CD8-positive, alpha-beta memory T cell (primary cell): Measurements from ENCODE around the gene SPTBN4. TPM values are rescaled to one million over a fixed set of nuclear protein-coding genes. Genes with fewer than 3 reads are reported as not detected.

Source experiments
- CTCF ChIA-PET: fragments of 350-600 bp; sonication (Branson Sonifier 250); formaldehyde crosslinking; loops from one replicate; lab custom pipeline; 2021; ENCODE audit warnings: antibody characterized with exemption; lab: Charles Lee
- POLR2A ChIA-PET: fragments of 350-600 bp; sonication (Branson Sonifier 250); formaldehyde crosslinking; loops from one replicate; lab custom pipeline; 2021; ENCODE audit warnings: antibody characterized with exemption; lab: Charles Lee
- DNase-seq, 5 donors: peaks; one replicate each; pipeline versions ENCODE4 v3.0.0 to v3.0.0-alpha.2; 2020 to 2022; ENCODE audit warnings: mixed read lengths in 1 of 5
- H3K27ac ChIP-seq: one replicate; pipeline ENCODE4 v1.7.0; 2013; ENCODE audit warnings: low read depth, mild to moderate bottlenecking, low read length, moderate library complexity
- H3K27me3 ChIP-seq: 2 replicates; pipeline ENCODE4 v1.7.0; 2013; ENCODE audit warnings: low read length, mild to moderate bottlenecking; ENCODE audit not compliant: insufficient read depth, poor library complexity, severe bottlenecking
- H3K36me3 ChIP-seq: 2 replicates; pipeline ENCODE4 v1.7.0; 2013; ENCODE audit warnings: mild to moderate bottlenecking, low read length, moderate library complexity; ENCODE audit not compliant: insufficient read depth
- H3K4me1 ChIP-seq: 2 replicates; pipeline ENCODE4 v1.7.0; 2013; ENCODE audit warnings: mild to moderate bottlenecking, low read length, moderate library complexity; ENCODE audit not compliant: insufficient read depth
- H3K4me3 ChIP-seq: 2 replicates; pipeline ENCODE4 v1.7.0; 2013; ENCODE audit warnings: mild to moderate bottlenecking, low read length
- H3K9me3 ChIP-seq: 2 replicates; pipeline ENCODE4 v1.7.0; 2013; ENCODE audit warnings: mild to moderate bottlenecking, low read length
- H3K27ac Mint-ChIP-seq, 8 donors: one replicate each; pipeline ENCODE4 v1.8.0; 2020 to 2021; ENCODE audit warnings: mixed read lengths in 8 of 8, mild to moderate bottlenecking in 6 of 8, inconsistent platforms in 3 of 8, moderate library complexity in 3 of 8
- H3K27me3 Mint-ChIP-seq, 2 donors: one replicate each; pipeline ENCODE4 v1.8.0; 2020 to 2021; ENCODE audit warnings: mixed read lengths in 2 of 2, mild to moderate bottlenecking in 1 of 2, moderate library complexity in 1 of 2
- H3K36me3 Mint-ChIP-seq, 3 donors: one replicate each; pipeline ENCODE4 v1.8.0; 2020 to 2021; ENCODE audit warnings: mixed read lengths in 3 of 3, inconsistent platforms in 1 of 3, mild to moderate bottlenecking in 1 of 3
- H3K4me1 Mint-ChIP-seq, 3 donors: one replicate each; pipeline ENCODE4 v1.8.0; 2020 to 2021; ENCODE audit warnings: mixed read lengths in 3 of 3, inconsistent platforms in 1 of 3, mild to moderate bottlenecking in 1 of 3
- H3K4me3 Mint-ChIP-seq, 7 donors: one replicate each; pipeline ENCODE4 v1.8.0; 2020 to 2021; ENCODE audit warnings: mixed read lengths in 7 of 7, mild to moderate bottlenecking in 6 of 7, moderate library complexity in 4 of 7, inconsistent platforms in 2 of 7
- H3K9me3 Mint-ChIP-seq, 5 donors: one replicate each; pipeline ENCODE4 v1.8.0; 2020 to 2022; ENCODE audit warnings: mixed read lengths in 5 of 5, mild to moderate bottlenecking in 3 of 5, moderate library complexity in 2 of 5, inconsistent platforms in 1 of 5
- polyA plus RNA-seq: library from polyadenylated mRNA; unstranded; fragments of 300-500 nt; fragmentation: Illumina TruSeq; gene quantifications from one replicate; pipeline ENCODE4 v1.2.3, GENCODE V29; 2021
- total RNA-seq, 2 experiments: library from RNA; stranded (reverse); gene quantifications; one replicate each; pipeline ENCODE4 v1.2.3, GENCODE V29; 2021

SPTBN4 gene
- total and polyA plus RNA-seq, 3 experiments from 2014 or later, result 0.49 to 1.2 TPM; not detected in 1

DNA sequence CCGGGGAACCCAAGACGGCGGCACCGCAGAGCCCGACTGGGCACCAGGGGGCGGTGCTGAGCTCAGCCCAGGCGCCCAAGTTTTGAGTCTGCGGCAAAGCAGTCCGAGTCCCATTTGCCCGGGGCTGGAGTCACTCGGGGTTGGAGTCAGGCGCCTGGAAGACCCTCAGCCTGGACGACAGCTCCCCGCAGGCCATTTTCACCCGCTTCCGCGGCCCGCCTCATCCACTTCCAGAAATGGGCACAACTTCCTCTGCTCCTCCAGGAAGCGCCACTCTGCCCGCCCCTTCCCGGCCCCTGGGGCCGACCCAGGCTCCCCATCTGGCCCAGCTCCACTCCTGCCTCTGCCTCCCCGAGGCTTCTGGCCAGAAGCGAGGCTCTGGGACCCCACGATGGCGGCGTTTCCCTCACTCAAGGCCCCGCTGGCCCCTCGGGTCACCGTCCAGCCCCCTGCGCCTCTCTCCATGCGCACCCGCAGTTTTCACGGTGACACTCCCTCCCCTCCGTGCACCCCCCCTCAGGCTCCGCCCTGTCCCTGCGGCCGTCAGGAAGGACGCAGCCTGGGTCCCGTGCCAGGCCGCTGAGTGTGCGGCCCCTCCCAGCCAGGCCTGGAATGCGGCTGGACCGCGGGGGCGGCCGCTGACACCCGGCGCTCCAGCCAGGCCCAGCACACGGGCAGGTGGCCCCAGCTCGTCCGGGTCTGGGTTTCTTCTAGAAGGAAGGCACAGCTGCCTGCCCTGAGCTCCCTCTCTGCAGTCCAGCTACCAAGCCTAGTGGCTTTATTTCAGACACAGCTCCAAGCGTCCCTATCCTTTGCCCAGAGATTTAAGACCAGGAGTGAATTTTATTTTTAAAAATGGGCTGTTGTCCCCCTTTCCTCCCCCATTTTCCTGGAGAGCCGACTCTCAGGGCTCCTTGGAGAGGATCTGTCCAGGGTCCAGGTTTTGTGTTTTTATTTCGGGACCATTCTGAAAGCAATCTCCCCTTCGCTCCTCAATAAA lies 45.7 kb upstream of the SPTBN4 start:
- peak; percentile 61 to 83 (median 73) for DNase-seq
- Histone ChIP-seq H3K4me3 (peak overlapping the region; percentile 81), H3K4me1 (peaks cover 20% of the 10 kb centered on the region), H3K27ac (peak overlapping the region; percentile 90), H3K27me3 (no peaks in the 10 kb centered on the region), H3K36me3 (no peaks in the 10 kb centered on the region), H3K9me3 (no peaks in the 10 kb centered on the region)
- CTCF ChIA-PET, result interaction anchor here (0.7 to 4.3 kb wide), 31 partner anchors 9 to 427 kb away, joined by 3 to 46 read pairs (median 5); partner anchors contain the start of genes BLVRB, C19orf47, PLD3 and SERTAD3
- Mint-ChIP-seq H3K27me3 (peaks cover 0 to 6% of the 10 kb centered on the region in 2 donors), H3K36me3 (peaks cover 0 to 26% (median 0%) of the 10 kb centered on the region in 3 donors), H3K27ac (peak overlapping the region; percentile 89 to 96 (median 94)), H3K4me3 (peak overlapping the region; percentile 83 to 96 (median 87)), H3K9me3 (no peaks in the 10 kb centered on the region), H3K4me1 (peaks cover 29 to 40% (median 38%) of the 10 kb centered on the region in 3 donors)
- POLR2A ChIA-PET, result interaction anchor here (0.6 to 1.7 kb wide), 11 partner anchors 16 to 1656 kb away, joined by 3 to 15 read pairs (median 4); partner anchors contain the start of genes BLVRB, SERTAD3 and SPTBN4

DNA sequence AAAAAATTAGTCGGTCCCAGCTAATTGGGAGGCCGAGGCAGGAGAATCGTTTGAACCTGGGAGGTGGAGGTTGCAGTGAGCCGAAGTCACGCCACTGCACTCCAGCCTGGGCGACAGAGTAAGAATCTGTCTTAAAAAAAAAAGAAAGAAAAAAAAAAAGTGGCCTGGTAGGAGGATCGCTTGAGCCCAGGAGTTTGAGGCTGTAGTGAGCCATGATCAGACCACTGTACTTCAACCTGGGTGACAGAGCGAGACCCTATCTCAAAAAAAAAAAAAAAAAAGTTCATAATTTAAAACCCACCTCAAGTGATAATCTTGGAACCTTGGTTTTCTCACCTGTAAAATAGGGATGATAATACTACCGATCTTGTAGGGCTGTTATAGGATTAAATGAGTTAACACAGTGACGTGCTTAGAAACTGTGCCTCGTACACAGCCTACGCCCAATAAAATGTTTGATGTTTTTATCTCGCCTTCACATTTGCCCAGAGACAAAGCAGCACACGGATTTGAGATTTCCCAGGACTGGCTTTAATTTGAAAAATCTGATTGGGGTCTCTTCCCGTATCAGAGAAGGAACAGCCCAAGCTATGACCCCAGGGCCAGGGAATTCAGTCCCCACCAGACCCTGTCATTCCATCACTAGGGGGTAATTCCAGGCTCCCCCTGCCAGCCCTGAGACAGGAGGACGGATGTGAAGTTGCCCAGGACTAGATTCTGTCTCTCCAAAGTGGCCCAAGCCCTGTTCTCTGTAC lies 44.6 kb upstream of the SPTBN4 start:
- Mint-ChIP-seq H3K9me3 (no peaks in the 10 kb centered on the region), H3K4me3 (peak overlapping the region; percentile 26 to 96 (median 85)), H3K4me1 (peaks cover 30 to 40% (median 38%) of the 10 kb centered on the region in 3 donors), H3K27me3 (peaks cover 0 to 6% of the 10 kb centered on the region in 2 donors), H3K36me3 (peaks cover 0 to 26% (median 0%) of the 10 kb centered on the region in 3 donors), H3K27ac (peak overlapping the region; percentile 32 to 96 (median 84))
- Histone ChIP-seq H3K9me3 (no peaks in the 10 kb centered on the region), H3K4me3 (peak overlapping the region; percentile 81), H3K27ac (peak overlapping the region; percentile 90), H3K27me3 (no peaks in the 10 kb centered on the region), H3K4me1 (peaks cover 20% of the 10 kb centered on the region), H3K36me3 (no peaks in the 10 kb centered on the region)
- no peak for DNase-seq
- ChIA-PET CTCF (interaction anchor here (1.7 to 4.3 kb wide), 5 partner anchors 9 to 99 kb away, joined by 5 to 46 read pairs (median 6); partner anchors contain the start of genes BLVRB, C19orf47, PLD3 and SPTBN4), POLR2A (interaction anchor here (0.7 kb wide), 2 partner anchors 18 to 35 kb away, joined by 3 to 4 read pairs; no protein-coding TSS in a partner anchor)

GRCh38 chr19:40422748-40423566 lies 43.8 kb upstream of the SPTBN4 start:
- Mint-ChIP-seq H3K9me3 (no peaks in the 10 kb centered on the region), H3K27ac (peak overlapping the region in 3 of 8 donors; percentile 21 to 94 (median 60)), H3K36me3 (peaks cover 0 to 26% (median 0%) of the 10 kb centered on the region in 3 donors), H3K27me3 (peaks cover 0 to 6% of the 10 kb centered on the region in 2 donors), H3K4me3 (peak overlapping the region in 6 of 7 donors; percentile 26 to 96 (median 67)), H3K4me1 (peaks cover 28 to 37% (median 35%) of the 10 kb centered on the region in 3 donors)
- H3K4me3 ChIP-seq, result no peak overlapping the region
- H3K27me3 ChIP-seq, result no peaks in the 10 kb centered on the region
- no peaks in the 10 kb centered on the region for H3K36me3 ChIP-seq
- no peak overlapping the region for H3K27ac ChIP-seq
- CTCF ChIA-PET, result interaction anchor here (1.0 to 4.3 kb wide), 3 partner anchors 15 to 179 kb away, joined by 3 to 46 read pairs (median 5); partner anchors contain the start of genes BLVRB and SPTBN4
- H3K4me1 ChIP-seq, result peaks cover 20% of the 10 kb centered on the region
- POLR2A ChIA-PET, result interaction anchor here (0.6 to 1.3 kb wide), 2 partner anchors 20 to 27 kb away, joined by 3 to 4 read pairs; no protein-coding TSS in a partner anchor
- no peak for DNase-seq
- no peaks in the 10 kb centered on the region for H3K9me3 ChIP-seq

DNA sequence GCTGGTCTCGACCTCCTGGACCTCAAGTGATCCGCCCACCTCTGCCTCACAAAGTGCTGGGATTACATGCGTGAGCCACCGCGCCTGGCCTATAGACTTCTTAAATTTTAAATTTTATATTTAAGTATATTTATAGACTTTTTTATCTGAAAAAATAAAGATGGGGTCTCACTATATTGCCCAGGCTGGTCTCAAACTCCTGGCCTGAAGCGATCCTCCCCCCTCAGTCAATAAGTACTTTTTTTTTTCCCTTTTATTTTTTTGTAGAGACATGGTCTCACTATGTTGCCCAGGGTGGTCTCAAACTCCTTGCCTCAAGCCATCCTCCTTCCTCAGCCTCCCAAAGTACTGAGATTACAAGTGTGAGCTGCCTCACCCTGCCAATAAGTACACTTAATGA lies 42.9 kb upstream of the SPTBN4 start:
- H3K4me3 Mint-ChIP-seq, result peak overlapping the region in 6 of 7 donors; percentile 19 to 99 (median 46)
- Histone ChIP-seq H3K4me3 (no peak overlapping the region), H3K9me3 (no peaks in the 10 kb centered on the region), H3K4me1 (peaks cover 20% of the 10 kb centered on the region), H3K36me3 (no peaks in the 10 kb centered on the region), H3K27ac (no peak overlapping the region), H3K27me3 (no peaks in the 10 kb centered on the region)
- DNase-seq, result no peak
- peaks cover 28 to 37% (median 35%) of the 10 kb centered on the region in 3 donors for H3K4me1 Mint-ChIP-seq
- ChIA-PET CTCF (interaction anchor here (1.0 to 4.3 kb wide), 3 partner anchors 19 to 178 kb away, joined by 3 to 46 read pairs (median 4); partner anchors contain the start of genes BLVRB and SPTBN4), POLR2A (interaction anchor here (1.3 kb wide), 1 partner anchor 19 kb away, joined by 4 read pairs; no protein-coding TSS in a partner anchor)
- peaks cover 0 to 26% (median 0%) of the 10 kb centered on the region in 3 donors for H3K36me3 Mint-ChIP-seq
- peaks cover 0 to 5% of the 10 kb centered on the region in 2 donors for H3K27me3 Mint-ChIP-seq
- peak overlapping the region in 6 of 8 donors; percentile 29 to 95 (median 76) for H3K27ac Mint-ChIP-seq
- no peaks in the 10 kb centered on the region for H3K9me3 Mint-ChIP-seq

DNA sequence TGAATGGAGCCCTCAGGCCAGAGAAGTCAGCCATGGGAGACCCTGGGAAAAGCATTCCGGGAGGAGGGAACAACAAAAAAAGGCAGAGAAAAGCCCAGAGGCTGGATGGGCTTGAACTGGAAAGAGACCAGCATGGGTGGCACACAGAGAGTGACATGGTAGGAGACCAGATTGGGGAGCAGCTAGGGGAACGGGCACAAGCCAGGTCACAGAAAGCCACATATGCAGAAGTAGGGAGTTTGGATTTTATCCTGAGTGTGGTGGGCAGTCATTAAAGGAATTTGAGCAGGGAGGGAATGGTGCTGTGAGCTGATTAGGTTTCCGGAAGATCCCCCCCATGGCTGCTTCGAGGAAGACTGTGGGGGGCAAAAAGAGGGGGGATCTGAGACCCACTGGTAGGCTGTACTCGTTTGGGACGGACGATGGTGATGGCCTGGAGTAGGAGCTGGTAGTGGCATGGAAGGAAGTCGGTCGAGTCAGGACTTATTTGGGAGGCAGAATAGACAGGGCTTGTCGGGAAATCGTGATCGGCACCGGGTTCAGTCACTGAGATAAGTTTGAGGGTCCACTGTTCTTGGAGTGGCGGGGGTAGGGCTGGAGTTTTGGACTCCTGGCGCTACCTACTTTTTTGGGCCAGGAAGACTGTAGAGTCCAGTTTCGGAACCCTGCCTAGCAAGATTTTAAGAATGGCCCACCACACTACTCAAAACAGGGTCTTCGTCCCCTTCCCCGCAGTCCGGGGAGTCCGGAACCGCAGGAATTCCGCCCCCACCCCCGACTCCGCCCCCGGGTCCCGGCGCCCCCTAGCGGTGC lies 42.0 kb upstream of the SPTBN4 start:
- no peak for DNase-seq
- H3K36me3 ChIP-seq, result no peaks in the 10 kb centered on the region
- peak overlapping the region; percentile 97 for H3K4me3 ChIP-seq
- no peaks in the 10 kb centered on the region for H3K27me3 ChIP-seq
- Mint-ChIP-seq H3K4me1 (peaks cover 27 to 35% (median 35%) of the 10 kb centered on the region in 3 donors), H3K36me3 (peaks cover 0 to 26% (median 0%) of the 10 kb centered on the region in 3 donors), H3K27me3 (peaks cover 0 to 5% of the 10 kb centered on the region in 2 donors), H3K4me3 (peak overlapping the region; percentile 90 to 99 (median 96)), H3K27ac (peak overlapping the region; percentile 94 to 100 (median 98)), H3K9me3 (no peaks in the 10 kb centered on the region)
- ChIA-PET CTCF (interaction anchor here (1.0 to 1.8 kb wide), 3 partner anchors 12 to 210 kb away, joined by 3 to 4 read pairs (median 3); partner anchors contain the start of gene PRX), POLR2A (interaction anchor here (0.7 to 1.0 kb wide), 2 partner anchors 18 to 41 kb away, joined by 3 to 4 read pairs; no protein-coding TSS in a partner anchor)
- H3K9me3 ChIP-seq, result no peaks in the 10 kb centered on the region
- H3K27ac ChIP-seq, result peak overlapping the region; percentile 90
- peaks cover 20% of the 10 kb centered on the region for H3K4me1 ChIP-seq
